Common myeloid progenitor, CD34-positive (primary cell): Measurements from ENCODE around the gene RHBDD3.

Source experiments
- CTCF ChIA-PET: fragments of 350-600 bp; sonication (Branson Sonifier 250); formaldehyde crosslinking; loops from one replicate; lab custom pipeline; 2021; ENCODE audit warnings: antibody characterized with exemption; lab: Charles Lee
- POLR2A ChIA-PET: fragments of 350-600 bp; sonication (Branson Sonifier 250); formaldehyde crosslinking; loops from one replicate; lab custom pipeline; 2021; ENCODE audit warnings: antibody characterized with exemption; lab: Charles Lee
- DNase-seq, 3 donors: peaks; one replicate each; pipeline versions ENCODE4 v3.0.0 to v3.0.0-alpha.2; 2013
- H3K27ac ChIP-seq, 2 experiments: 1 replicate in 1 of 2; 2 replicates in 1 of 2; pipeline ENCODE4 v1.7.0; 2013; ENCODE audit warnings: inconsistent platforms in 2 of 2, low read length in 2 of 2, mild to moderate bottlenecking in 2 of 2, low read depth in 1 of 2, moderate library complexity in 1 of 2; ENCODE audit not compliant: severe bottlenecking in 2 of 2, insufficient read depth in 1 of 2, poor library complexity in 1 of 2
- H3K27me3 ChIP-seq, 5 experiments: replicated peaks in 2 of 5; 1 replicate in 3 of 5; 2 replicates in 2 of 5; pipeline versions ENCODE4 v1.6.1 to v1.7.0; 2013; ENCODE audit warnings: low read length in 4 of 5, mild to moderate bottlenecking in 2 of 5, moderate library complexity in 2 of 5, inconsistent platforms in 1 of 5; ENCODE audit not compliant: insufficient read depth in 5 of 5, control insufficient read depth in 4 of 5
- H3K36me3 ChIP-seq, 4 experiments: 1 replicate in 2 of 4; 2 replicates in 2 of 4; pipeline versions ENCODE4 v1.6.1 to v1.7.0; 2013; ENCODE audit warnings: low read length in 3 of 4, control low read depth in 1 of 4, mild to moderate bottlenecking in 1 of 4; ENCODE audit not compliant: control insufficient read depth in 4 of 4, insufficient read depth in 4 of 4
- H3K4me1 ChIP-seq, 4 experiments: 1 replicate in 3 of 4; 2 replicates in 1 of 4; pipeline versions ENCODE4 v1.6.1 to v1.7.1; 2013; ENCODE audit warnings: low read length in 3 of 4, mild to moderate bottlenecking in 3 of 4, control low read depth in 1 of 4, inconsistent platforms in 1 of 4, moderate library complexity in 1 of 4; ENCODE audit not compliant: control insufficient read depth in 4 of 4, insufficient read depth in 4 of 4; ENCODE audit errors: control extremely low read depth in 1 of 4
- H3K4me3 ChIP-seq, 7 experiments: 1 replicate in 4 of 7; 2 replicates in 3 of 7; pipeline versions ENCODE4 v1.5.1 to v1.7.0; 2013; ENCODE audit warnings: mild to moderate bottlenecking in 7 of 7, low read length in 6 of 7, moderate library complexity in 6 of 7, inconsistent platforms in 2 of 7, low read depth in 2 of 7, control low read depth in 1 of 7; ENCODE audit not compliant: insufficient read depth in 4 of 7, control insufficient read depth in 1 of 7; ENCODE audit errors: extremely low read depth in 1 of 7
- H3K9me3 ChIP-seq, 5 experiments: 1 replicate in 4 of 5; 2 replicates in 1 of 5; pipeline versions ENCODE4 v1.6.1 to v1.7.1; 2013; ENCODE audit warnings: low read length in 4 of 5, mild to moderate bottlenecking in 2 of 5, inconsistent platforms in 1 of 5, low read depth in 1 of 5, moderate library complexity in 1 of 5; ENCODE audit not compliant: control insufficient read depth in 4 of 5, insufficient read depth in 2 of 5; ENCODE audit errors: control extremely low read depth in 1 of 5
- WGBS: methylation state at CpG from one replicate; pipeline ENCODE4 v1.1.5; 2013; ENCODE audit not compliant: insufficient coverage; 5-methylcytosine and 5-hydroxymethylcytosine counted together

Gene RHBDD3

DNA sequence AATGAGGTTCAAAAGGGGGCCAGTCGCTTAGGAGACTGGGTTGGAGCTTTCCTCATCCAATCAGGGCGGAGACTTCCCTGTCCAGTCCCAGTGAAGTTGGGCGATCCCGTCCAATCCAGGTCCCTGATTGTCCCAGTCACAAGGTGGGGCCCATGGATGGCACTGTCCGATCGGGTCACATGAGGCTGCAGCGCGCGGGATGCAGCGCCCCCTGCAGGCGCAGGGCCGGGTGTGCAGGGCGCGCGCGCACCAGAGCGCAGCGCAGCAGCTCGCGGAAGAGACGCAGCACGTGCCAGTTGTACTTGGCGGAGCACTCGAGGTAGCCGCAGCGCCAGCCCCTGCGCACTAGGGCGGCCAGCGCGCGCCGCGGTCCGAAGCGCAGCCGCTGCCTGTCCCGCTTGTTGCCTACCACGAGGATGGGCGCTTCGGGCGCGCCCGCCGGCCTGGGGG lies 45.4 kb upstream of the RHBDD3 start:
- Histone ChIP-seq H3K27ac (no peak overlapping the region), H3K9me3 (no peaks in the 10 kb centered on the region), H3K4me3 (no peak overlapping the region), H3K4me1 (peaks cover 0 to 69% (median 54%) of the 10 kb centered on the region in 4 experiments), H3K36me3 (no peaks in the 10 kb centered on the region), H3K27me3 (peaks cover 0 to 57% (median 24%) of the 10 kb centered on the region in 5 experiments)
- CTCF ChIA-PET: interaction anchor here (1.0 to 2.5 kb wide), 6 partner anchors 10 to 51 kb away, joined by 3 to 19 read pairs (median 4); no protein-coding TSS in a partner anchor
- DNase-seq: peak; percentile 56 to 81 (median 81)
- POLR2A ChIA-PET: interaction anchor here (2.4 kb wide), 1 partner anchor 10 kb away, joined by 9 read pairs; no protein-coding TSS in a partner anchor
- 15% methylated on average over 44 of the region's 44 CpGs for WGBS

DNA sequence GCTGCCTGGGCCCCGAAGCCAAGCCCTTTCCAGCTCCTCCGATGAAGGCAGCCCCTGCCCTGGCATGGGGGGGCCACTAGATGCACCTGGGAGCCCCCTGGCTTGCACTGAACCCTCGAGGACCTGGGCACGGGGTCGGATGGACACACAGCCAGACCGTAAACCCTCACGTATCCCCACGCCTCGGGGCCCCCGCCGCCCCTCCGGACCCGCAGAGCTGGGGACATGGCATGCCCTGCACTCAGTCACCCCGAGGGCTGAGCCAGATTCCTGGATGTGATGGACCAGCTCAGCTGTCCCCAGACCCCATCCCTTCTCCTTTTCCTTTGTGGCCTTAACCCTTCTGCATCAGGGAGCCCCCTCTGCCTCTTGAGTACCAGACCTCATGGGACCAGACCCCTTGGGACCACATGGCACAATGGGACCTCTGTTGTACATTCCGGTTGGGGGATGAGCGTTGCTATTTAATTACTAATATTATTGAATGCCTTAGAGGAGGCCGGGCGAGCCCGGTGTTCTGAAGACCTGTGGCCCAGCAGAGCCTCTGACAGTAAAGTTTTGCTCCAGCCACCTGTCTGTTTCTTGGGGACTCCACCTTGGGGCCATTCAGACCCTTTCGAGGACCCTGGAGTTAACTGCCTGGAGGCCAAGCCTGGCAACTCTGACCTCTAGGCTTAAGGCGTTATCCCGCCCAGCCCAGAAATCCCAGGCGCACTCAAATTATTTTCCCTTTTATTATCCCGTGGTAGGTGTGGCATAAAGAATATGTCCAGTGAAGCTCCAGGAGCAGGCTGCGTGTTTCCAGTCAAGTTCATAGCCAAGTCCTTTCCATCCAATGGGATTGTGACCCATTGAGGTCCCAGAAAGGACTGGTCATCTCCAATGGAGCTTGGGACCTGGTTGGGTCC lies 44.7 kb upstream of the RHBDD3 start:
- peaks cover 0 to 57% (median 24%) of the 10 kb centered on the region in 5 experiments for H3K27me3 ChIP-seq
- WGBS: 95% methylated on average over 18 of the region's 25 CpGs
- no peaks in the 10 kb centered on the region for H3K9me3 ChIP-seq
- no peak overlapping the region for H3K27ac ChIP-seq
- ChIA-PET CTCF (interaction anchor here (1.0 to 2.5 kb wide), 8 partner anchors 8 to 212 kb away, joined by 3 to 19 read pairs (median 3); no protein-coding TSS in a partner anchor), POLR2A (interaction anchor here (1.2 to 2.4 kb wide), 2 partner anchors 9 to 12 kb away, joined by 4 to 9 read pairs; no protein-coding TSS in a partner anchor)
- DNase-seq: no peak
- peaks cover 0 to 70% (median 56%) of the 10 kb centered on the region in 4 experiments for H3K4me1 ChIP-seq
- H3K4me3 ChIP-seq: no peak overlapping the region
- H3K36me3 ChIP-seq: no peaks in the 10 kb centered on the region

- H3K27ac ChIP-seq: no peak overlapping the region
- CTCF ChIA-PET: interaction anchor here (1.0 to 1.6 kb wide), 5 partner anchors 9 to 212 kb away, joined by 3 to 10 read pairs (median 3); no protein-coding TSS in a partner anchor
- 85% methylated on average over 46 of the region's 50 CpGs for WGBS
These were observed 43.9 kb upstream of the RHBDD3 start for GRCh38 chr22:29311464-29312217.

DNA sequence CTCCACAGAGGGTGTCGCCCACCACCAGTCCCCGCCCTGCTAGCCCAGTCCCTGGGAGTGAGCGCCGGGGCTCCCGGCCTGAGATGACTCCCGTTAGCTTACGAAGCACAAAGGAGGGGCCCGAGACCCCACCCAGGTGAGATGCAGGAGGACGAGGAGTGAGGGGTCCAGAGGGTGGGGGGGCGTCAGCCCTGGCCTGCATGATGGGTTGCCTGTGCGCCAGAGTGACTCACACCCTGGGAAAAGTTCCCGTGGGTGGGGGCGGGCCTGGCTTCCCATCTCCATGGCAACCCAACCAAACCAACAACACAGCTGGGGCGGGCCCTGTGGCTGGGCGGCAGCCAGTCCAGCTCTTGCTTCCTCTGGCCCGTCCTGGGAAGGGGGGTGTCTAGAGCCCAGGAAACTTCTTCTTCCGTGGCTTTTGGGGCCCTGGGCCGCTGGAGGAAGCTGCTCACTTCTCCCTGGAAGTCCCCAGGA lies 43.1 kb upstream of the RHBDD3 start:
- DNase-seq: peak; percentile 90 to 96 (median 95)
- Histone ChIP-seq H3K4me1 (peaks cover 0 to 81% (median 69%) of the 10 kb centered on the region in 4 experiments), H3K4me3 (peak overlapping the region in 2 of 7 experiments; percentile 19 to 42), H3K27ac (no peak overlapping the region), H3K36me3 (no peaks in the 10 kb centered on the region), H3K9me3 (no peaks in the 10 kb centered on the region), H3K27me3 (peaks cover 0 to 46% (median 20%) of the 10 kb centered on the region in 5 experiments)
- 13% methylated on average over 17 of the region's 18 CpGs for WGBS
- CTCF ChIA-PET: interaction anchor here (1.2 to 1.6 kb wide), 3 partner anchors 10 to 48 kb away, joined by 3 to 10 read pairs (median 3); no protein-coding TSS in a partner anchor
- POLR2A ChIA-PET: interaction anchor here (1.2 kb wide), 1 partner anchor 10 kb away, joined by 4 read pairs; no protein-coding TSS in a partner anchor

More at GRCh38 chr22:29311464-29312217, 43.9 kb upstream of the RHBDD3 start:
- Histone ChIP-seq H3K9me3 (no peaks in the 10 kb centered on the region), H3K4me1 (peaks cover 0 to 76% (median 62%) of the 10 kb centered on the region in 4 experiments), H3K36me3 (no peaks in the 10 kb centered on the region), H3K27me3 (peaks cover 0 to 54% (median 24%) of the 10 kb centered on the region in 5 experiments), H3K4me3 (peak overlapping the region in 1 of 7 experiments; percentile 19)
- DNase-seq: no peak
- POLR2A ChIA-PET: interaction anchor here (1.2 to 2.4 kb wide), 2 partner anchors 8 to 11 kb away, joined by 4 to 9 read pairs; no protein-coding TSS in a partner anchor

DNA sequence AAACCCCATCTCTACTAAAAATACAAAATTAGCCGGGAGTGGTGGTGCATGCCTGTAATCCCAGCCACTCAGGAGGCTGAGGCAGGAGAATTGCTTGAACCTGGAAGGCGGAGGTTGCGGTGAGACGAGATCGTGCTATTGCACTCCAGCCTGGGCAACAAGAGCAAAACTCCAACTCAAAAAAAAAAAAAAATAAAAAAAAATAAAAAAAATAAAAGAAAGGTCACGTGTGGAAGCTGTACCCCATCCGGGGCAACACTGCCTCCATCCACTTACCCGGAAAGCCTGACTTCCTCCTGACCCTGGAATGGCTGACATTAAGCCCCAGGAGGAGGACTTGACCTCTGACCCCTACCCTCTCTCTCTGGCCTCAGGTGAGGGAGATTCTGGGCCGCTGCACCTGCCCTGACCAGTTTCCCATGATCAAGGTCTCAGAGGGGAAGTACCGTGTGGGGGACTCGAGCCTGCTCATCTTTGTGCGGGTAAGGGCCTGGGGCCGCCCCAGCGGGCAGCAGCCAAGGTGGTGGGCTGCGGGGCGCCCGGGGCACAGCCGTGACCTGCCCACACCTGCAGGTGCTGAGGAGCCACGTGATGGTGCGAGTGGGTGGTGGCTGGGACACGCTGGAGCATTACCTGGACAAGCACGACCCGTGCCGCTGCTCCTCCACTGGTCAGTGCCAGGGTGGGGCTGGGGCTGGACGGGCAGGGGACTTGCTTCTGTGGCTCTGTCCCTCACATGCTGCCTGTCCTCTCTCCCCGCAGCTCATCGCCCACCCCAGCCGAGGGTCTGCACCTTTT lies 42.5 kb upstream of the RHBDD3 start:
- peaks cover 0 to 40% (median 20%) of the 10 kb centered on the region in 5 experiments for H3K27me3 ChIP-seq
- 82% methylated on average over 21 of the region's 28 CpGs for WGBS
- peaks cover 0 to 81% (median 67%) of the 10 kb centered on the region in 4 experiments for H3K4me1 ChIP-seq
- no peaks in the 10 kb centered on the region for H3K36me3 ChIP-seq
- ChIA-PET CTCF (interaction anchor here (1.2 to 1.6 kb wide), 2 partner anchors 10 to 44 kb away, joined by 3 to 10 read pairs; no protein-coding TSS in a partner anchor), POLR2A (no interaction called here)
- peak in 1 of 3 donors; percentile 40 for DNase-seq
- H3K9me3 ChIP-seq: no peaks in the 10 kb centered on the region
- no peak overlapping the region for H3K27ac ChIP-seq
- H3K4me3 ChIP-seq: peak overlapping the region in 1 of 7 experiments; percentile 42
